Thyroid gland (tissue), 4 donors: Measurements from ENCODE around the gene TOMM7. TPM values are rescaled to one million over a fixed set of nuclear protein-coding genes. Genes with fewer than 3 reads are reported as not detected.

Source experiments
- DNase-seq, 2 donors: peaks; one replicate each; pipeline ENCODE4 v3.0.0-alpha.2; 2019
- H3K27ac ChIP-seq, 3 donors: fragments of 200-600 bp; sonication (generic); 1 replicate in 2 of 3; 2 replicates in 1 of 3; pipeline ENCODE4 v1.5.1; 2016 to 2019; ENCODE audit warnings: mild to moderate bottlenecking in 1 of 3, moderate library complexity in 1 of 3
- H3K27me3 ChIP-seq: fragments of 200-600 bp; sonication (generic); one replicate; pipeline ENCODE4 v1.5.1; 2019
- H3K36me3 ChIP-seq, 2 donors: fragments of 200-600 bp; sonication (generic); one replicate each; pipeline ENCODE4 v1.5.1; 2016 to 2019
- H3K4me1 ChIP-seq, 2 donors: fragments of 200-600 bp; sonication (generic); one replicate each; pipeline ENCODE4 v1.5.1; 2017 to 2019
- H3K4me3 ChIP-seq, 3 donors: fragments of 200-600 bp; sonication (generic); replicated peaks in 1 of 3; 1 replicate in 2 of 3; 2 replicates in 1 of 3; pipeline ENCODE4 v1.5.1; 2016; ENCODE audit warnings: mild to moderate bottlenecking in 1 of 3
- H3K9me3 ChIP-seq: fragments of 200-600 bp; sonication (generic); one replicate; pipeline ENCODE4 v1.5.1; 2017
- POLR2A ChIP-seq, 2 donors: fragments of 450-650 bp; IDR thresholded peaks; one replicate each; pipeline ENCODE4 v1.6.1; 2017; ENCODE audit warnings: antibody characterized with exemption in 2 of 2, mild to moderate bottlenecking in 2 of 2, moderate library complexity in 1 of 2
- WGBS, 2 donors: methylation state at CpG; one replicate each; pipeline ENCODE4 v1.1.5; 2017; 5-methylcytosine and 5-hydroxymethylcytosine counted together
- intact Hi-C: fragments of 100-400 bp; cut with DNase I; formaldehyde crosslinking; loops from one replicate; pipeline ENCODE4 v1.15.1; 2023
- total RNA-seq, 4 donors: library from RNA; depleted of rRNA; stranded (reverse); fragments of >200 nt; gene quantifications; one replicate each; pipeline ENCODE4 v1.2.3, GENCODE V29; 2016
- TF ChIP-seq, protein P1 (sequence below), 6 experiments: fragments of 200-600 bp in 3 of 6; fragments of 450-650 bp in 3 of 6; sonication (generic) in 3 of 6; IDR thresholded peaks; one replicate each; pipeline ENCODE4 v1.5.1; 2016 to 2019; ENCODE audit warnings: antibody characterized with exemption in 6 of 6, mild to moderate bottlenecking in 2 of 6, inconsistent platforms in 1 of 6, moderate library complexity in 1 of 6

TOMM7 gene
- total RNA-seq, 4 donors from 2014 or later, result 94.8 to 312 (median 154) TPM

DNA sequence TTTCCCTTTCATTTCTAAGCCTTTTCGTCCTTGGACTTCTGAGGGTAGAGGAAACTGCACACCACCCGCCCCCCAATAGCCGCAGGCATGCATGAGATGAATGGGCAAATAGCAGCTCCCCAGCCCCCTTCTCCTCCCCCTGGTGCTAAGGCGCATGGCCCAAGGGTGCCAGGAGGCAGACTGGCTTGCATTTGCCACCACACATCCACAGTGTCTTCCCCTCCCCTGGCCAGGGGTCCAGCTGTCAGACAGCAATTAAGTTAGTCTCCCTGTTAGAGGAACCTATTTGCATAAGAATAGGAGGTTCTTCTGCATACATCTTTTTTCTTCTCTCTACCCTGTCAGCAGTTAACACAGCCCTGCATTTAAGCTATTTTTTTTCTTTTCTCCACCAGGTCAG lies 20.2 kb downstream of the TOMM7 start:
- Histone ChIP-seq H3K36me3 (no peaks in the 10 kb centered on the region), H3K4me3 (no peak overlapping the region), H3K27me3 (no peaks in the 10 kb centered on the region), H3K4me1 (no peaks in the 10 kb centered on the region), H3K9me3 (no peaks in the 10 kb centered on the region), H3K27ac (no peak overlapping the region)
- DNase-seq, result no peak
- TF ChIP-seq POLR2A (IDR thresholded peaks at IDR 0.05), result no peak
- TF ChIP-seq, protein P1, sequence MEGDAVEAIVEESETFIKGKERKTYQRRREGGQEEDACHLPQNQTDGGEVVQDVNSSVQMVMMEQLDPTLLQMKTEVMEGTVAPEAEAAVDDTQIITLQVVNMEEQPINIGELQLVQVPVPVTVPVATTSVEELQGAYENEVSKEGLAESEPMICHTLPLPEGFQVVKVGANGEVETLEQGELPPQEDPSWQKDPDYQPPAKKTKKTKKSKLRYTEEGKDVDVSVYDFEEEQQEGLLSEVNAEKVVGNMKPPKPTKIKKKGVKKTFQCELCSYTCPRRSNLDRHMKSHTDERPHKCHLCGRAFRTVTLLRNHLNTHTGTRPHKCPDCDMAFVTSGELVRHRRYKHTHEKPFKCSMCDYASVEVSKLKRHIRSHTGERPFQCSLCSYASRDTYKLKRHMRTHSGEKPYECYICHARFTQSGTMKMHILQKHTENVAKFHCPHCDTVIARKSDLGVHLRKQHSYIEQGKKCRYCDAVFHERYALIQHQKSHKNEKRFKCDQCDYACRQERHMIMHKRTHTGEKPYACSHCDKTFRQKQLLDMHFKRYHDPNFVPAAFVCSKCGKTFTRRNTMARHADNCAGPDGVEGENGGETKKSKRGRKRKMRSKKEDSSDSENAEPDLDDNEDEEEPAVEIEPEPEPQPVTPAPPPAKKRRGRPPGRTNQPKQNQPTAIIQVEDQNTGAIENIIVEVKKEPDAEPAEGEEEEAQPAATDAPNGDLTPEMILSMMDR (IDR thresholded peaks at IDR 0.05), result no peak
- intact Hi-C loops, result no loop called here
- WGBS, 2 donors, result 88 to 97% methylated on average over 4 of the region's 4 CpGs

DNA sequence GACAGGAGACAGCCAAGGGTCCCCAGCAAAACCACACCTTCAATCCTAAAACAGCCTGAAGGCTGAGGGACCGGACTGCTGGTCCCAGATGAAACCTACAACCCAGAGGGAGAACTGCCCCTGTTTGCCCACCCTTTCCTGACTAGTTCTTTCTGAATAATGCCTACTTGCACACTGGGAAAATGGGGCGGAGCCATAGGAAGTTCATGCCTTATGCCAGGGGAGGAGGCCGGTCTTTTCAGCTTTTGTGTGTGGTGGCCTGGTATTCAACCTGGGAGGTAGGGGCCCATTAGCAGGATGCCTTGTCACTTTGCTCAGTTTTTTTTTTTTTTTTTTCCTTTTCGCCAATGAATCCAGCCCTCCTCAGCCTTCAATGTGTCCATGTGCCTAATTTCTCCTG lies 20.7 kb downstream of the TOMM7 start:
- Histone ChIP-seq H3K27me3 (no peaks in the 10 kb centered on the region), H3K9me3 (no peaks in the 10 kb centered on the region), H3K36me3 (no peaks in the 10 kb centered on the region), H3K4me1 (no peaks in the 10 kb centered on the region), H3K27ac (no peak overlapping the region), H3K4me3 (no peak overlapping the region)
- DNase-seq, result no peak
- TF ChIP-seq POLR2A (IDR thresholded peaks at IDR 0.05), result no peak
- TF ChIP-seq, protein P1 (IDR thresholded peaks at IDR 0.05), result no peak
- intact Hi-C loops, result no loop called here
- WGBS, 2 donors, result 93 to 96% methylated on average over 4 of the region's 4 CpGs

GRCh38 chr7:22799633-22800032 lies 23.0 kb downstream of the TOMM7 start:
- no peak for DNase-seq
- intact Hi-C loops, result no loop called here
- Histone ChIP-seq H3K9me3 (no peaks in the 10 kb centered on the region), H3K27me3 (no peaks in the 10 kb centered on the region), H3K4me1 (no peaks in the 10 kb centered on the region), H3K27ac (no peak overlapping the region), H3K36me3 (no peaks in the 10 kb centered on the region), H3K4me3 (no peak overlapping the region)
- TF ChIP-seq, protein P1 (IDR thresholded peaks at IDR 0.05), result no peak
- TF ChIP-seq POLR2A (IDR thresholded peaks at IDR 0.05), result no peak
- WGBS, 2 donors, result 84 to 88% methylated on average over 2 of the region's 2 CpGs

DNA sequence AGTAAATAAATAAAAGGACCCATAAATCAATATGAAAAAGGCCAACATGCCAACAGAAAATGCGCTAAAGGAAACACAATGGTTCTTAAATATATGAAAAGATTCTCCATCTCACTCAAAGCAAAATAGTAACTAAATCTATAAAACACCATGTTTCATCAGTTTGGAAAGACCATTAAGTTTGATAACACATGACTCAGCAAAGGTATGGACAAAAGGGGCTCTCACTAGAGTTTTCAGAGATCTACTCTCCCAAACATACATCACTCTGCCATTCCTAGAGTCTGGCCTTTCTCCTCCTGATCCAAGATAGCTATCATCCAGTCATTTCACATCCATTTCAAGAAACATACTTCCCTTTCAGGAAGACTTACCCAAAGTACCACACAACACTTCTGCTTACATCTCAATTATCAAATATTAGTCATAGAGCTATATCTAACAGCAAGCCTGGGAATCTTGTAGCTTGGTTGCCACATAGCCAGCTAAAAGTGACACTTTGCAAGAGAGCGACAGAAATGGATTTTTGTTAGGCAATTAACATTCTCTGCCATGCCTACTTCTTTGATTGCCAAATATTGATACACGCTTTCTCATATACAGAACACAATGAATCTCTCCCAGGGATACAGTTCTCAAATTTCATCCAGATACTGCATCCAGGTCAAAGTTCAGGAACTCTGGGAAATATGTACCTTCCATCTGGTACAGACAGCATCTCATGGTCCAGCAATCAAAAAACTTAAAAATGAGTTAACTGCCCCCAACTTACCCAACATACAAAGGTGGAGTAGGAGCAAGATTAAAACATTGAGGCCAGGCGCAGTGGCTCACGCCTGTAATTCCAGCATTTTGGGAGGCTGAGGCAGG lies 28.8 kb downstream of the TOMM7 start:
- 97 to 98% methylated on average over 5 of the region's 5 CpGs for whole genome bisulfite sequencing, 2 donors
- Histone ChIP-seq H3K36me3 (no peaks in the 10 kb centered on the region), H3K4me1 (no peaks in the 10 kb centered on the region), H3K9me3 (no peaks in the 10 kb centered on the region), H3K27ac (no peak overlapping the region), H3K4me3 (no peak overlapping the region), H3K27me3 (no peaks in the 10 kb centered on the region)
- intact Hi-C loops, result no loop called here
- TF ChIP-seq POLR2A (IDR thresholded peaks at IDR 0.05), result no peak
- TF ChIP-seq, protein P1 (IDR thresholded peaks at IDR 0.05), result no peak
- DNase-seq, result no peak
